GM18858 (cell line): Measurements from ENCODE around the gene BLZF1.
"Not testable (repeated sequence)": the region's sequence is repeated elsewhere in the genome, so short reads cannot be mapped to it uniquely, and the experiment has no call there.

Experiments used
- ATAC-seq: cut with Tn5 transposase; IDR thresholded peaks from one replicate; pipeline ENCODE4 v1.9.1; 2021; ENCODE audit not compliant: unreplicated experiment

Gene BLZF1

GRCh38 chr1:169367686-169368405, at the start of gene BLZF1, which contains the start of gene NME7:
Gene BLZF1, plus strand, starts transcription at chr1:169368195. Its CDS starts 1,328 bp downstream, at chr1:169369523.
Gene NME7, minus strand, starts transcription at chr1:169367797. Its CDS starts 87 bp downstream, at chr1:169367710.
- peak; percentile 83 for ATAC-seq

- ATAC-seq, result no peak
These were observed 49.3 kb upstream of the BLZF1 start for GRCh38 chr1:169318536-169319244.

GRCh38 chr1:169321539-169321938, 46.5 kb upstream of the BLZF1 start:
- no peak for ATAC-seq

- no peak for ATAC-seq
These were observed 45.9 kb upstream of the BLZF1 start for GRCh38 chr1:169322138-169322537.

GRCh38 chr1:169325117-169325516, 42.9 kb upstream of the BLZF1 start:
- ATAC-seq, result no peak

GRCh38 chr1:169326261-169326955, 41.6 kb upstream of the BLZF1 start:
- no peak for ATAC-seq

- peak; percentile 98 for ATAC-seq
These were observed 41.1 kb upstream of the BLZF1 start for GRCh38 chr1:169326956-169327268.

- no peak for ATAC-seq
These were observed 40.1 kb upstream of the BLZF1 start for GRCh38 chr1:169327875-169328274.

- no peak for ATAC-seq
These were observed 38.6 kb upstream of the BLZF1 start for GRCh38 chr1:169329383-169329782.

- no peak for ATAC-seq
These were observed 37.1 kb upstream of the BLZF1 start for GRCh38 chr1:169330927-169331326.

GRCh38 chr1:169334727-169335126, 33.3 kb upstream of the BLZF1 start:
- ATAC-seq, result not testable (repeated sequence)

GRCh38 chr1:169336947-169337715, 30.9 kb upstream of the BLZF1 start:
- not testable (repeated sequence) for ATAC-seq

- ATAC-seq, result no peak
These were observed 29.4 kb upstream of the BLZF1 start for GRCh38 chr1:169338617-169339016.

GRCh38 chr1:169339773-169340172, 28.2 kb upstream of the BLZF1 start:
- ATAC-seq, result no peak

- ATAC-seq, result no peak
These were observed 27.1 kb upstream of the BLZF1 start for GRCh38 chr1:169340882-169341281.

- ATAC-seq, result not testable (repeated sequence)
These were observed 25.9 kb upstream of the BLZF1 start for GRCh38 chr1:169342096-169342495.

GRCh38 chr1:169345511-169345910, 22.5 kb upstream of the BLZF1 start:
- no peak for ATAC-seq

- no peak for ATAC-seq
These were observed 21.9 kb upstream of the BLZF1 start for GRCh38 chr1:169346036-169346589.

- ATAC-seq, result no peak
These were observed 20.2 kb upstream of the BLZF1 start for GRCh38 chr1:169347688-169348382.

GRCh38 chr1:169348383-169349036, 19.5 kb upstream of the BLZF1 start:
- no peak for ATAC-seq
